Measurements from ENCODE around the gene DIAPH2.

- TF ChIP-seq TCF12 (IDR thresholded peaks at IDR 0.05), result no peak
- TF ChIP-seq TCF12 (CRISPR knock-in tag; IDR thresholded peaks at IDR 0.05), result no peak
- no peak for TF ChIP-seq XBP1 (CRISPR knock-in tag; IDR thresholded peaks at IDR 0.05)
- TF ChIP-seq EP300 (IDR thresholded peaks at IDR 0.05; ENCODE audit: low read depth in 2 of 2, low read length in 2 of 2), result no peak
- TF ChIP-seq EP300 (CRISPR knock-in tag; IDR thresholded peaks at IDR 0.05; ENCODE audit: borderline replicate concordance), result no peak
- no peak for TF ChIP-seq EZH2 (conservative IDR thresholded peaks at IDR 0.05; ENCODE audit: low read depth, low read length)
- TF ChIP-seq HNF4A (CRISPR knock-in tag; IDR thresholded peaks at IDR 0.05), result no peak
- TF ChIP-seq POLR2A (IDR thresholded peaks at IDR 0.05; ENCODE audit: insufficient read depth in 1 of 2, low read depth in 2 of 2, low read length in 2 of 2), result no peak
- TF ChIP-seq CBFB (CRISPR knock-in tag; IDR thresholded peaks at IDR 0.05), result no peak
- TF ChIP-seq ETS1 (CRISPR knock-in tag; IDR thresholded peaks at IDR 0.05), result no peak
- no peak for TF ChIP-seq KLF6 (CRISPR knock-in tag; IDR thresholded peaks at IDR 0.05)
- TF ChIP-seq NR2C2 (CRISPR knock-in tag; IDR thresholded peaks at IDR 0.05; ENCODE audit: borderline replicate concordance), result no peak
- TF ChIP-seq HNRNPH1 (optimal IDR thresholded peaks at IDR 0.05; ENCODE audit: low read depth, low read length), result no peak
- TF ChIP-seq ZBTB7A (CRISPR knock-in tag; IDR thresholded peaks at IDR 0.05), result no peak
- no peak for TF ChIP-seq HIVEP1 (CRISPR knock-in tag; IDR thresholded peaks at IDR 0.05)
Measured at GRCh38 chrX:97065973-97066372, 381.3 kb downstream of the DIAPH2 start.

All from HepG2 (cell line).